NCI-H2227 treated with DMSO at 0.1 percent for 48 hours (cell line): Measurements from ENCODE around the gene RASGRF2.
"Not testable (repeated sequence)": the region's sequence is repeated elsewhere in the genome, so short reads cannot be mapped to it uniquely, and the experiment has no call there.

ENCODE experiments used
- DNase-seq: peaks from one replicate; lab custom pipeline; 2025; lab: John Stamatoyannopoulos, UW

The RASGRF2 gene

GRCh38 chr5:81075041-81075440, 114.9 kb downstream of the RASGRF2 start:
- no peak for DNase-seq

- DNase-seq = no peak
Measured at GRCh38 chr5:81077105-81077504, 116.9 kb downstream of the RASGRF2 start.

- no peak for DNase-seq
Measured at GRCh38 chr5:81078930-81079329, 118.8 kb downstream of the RASGRF2 start.

GRCh38 chr5:81080809-81081460, 120.8 kb downstream of the RASGRF2 start:
- no peak for DNase-seq

- DNase-seq = no peak
Measured at GRCh38 chr5:81081461-81081835, 121.3 kb downstream of the RASGRF2 start.

GRCh38 chr5:81086881-81087281, 126.7 kb downstream of the RASGRF2 start:
- DNase-seq = no peak

GRCh38 chr5:81091199-81091598, 131.0 kb downstream of the RASGRF2 start:
- no peak for DNase-seq

- no peak for DNase-seq
Measured at GRCh38 chr5:81093536-81094196, 133.5 kb downstream of the RASGRF2 start.

GRCh38 chr5:81095835-81096234, 135.7 kb downstream of the RASGRF2 start:
- no peak for DNase-seq

GRCh38 chr5:81097713-81098112, 137.6 kb downstream of the RASGRF2 start:
- no peak for DNase-seq

- no peak for DNase-seq
Measured at GRCh38 chr5:81105261-81105877, 145.2 kb downstream of the RASGRF2 start.

GRCh38 chr5:81115261-81115660, 155.1 kb downstream of the RASGRF2 start:
- DNase-seq = no peak

- DNase-seq = no peak
Measured at GRCh38 chr5:81117566-81117965, 157.4 kb downstream of the RASGRF2 start.

GRCh38 chr5:81121273-81121672, 161.1 kb downstream of the RASGRF2 start:
- no peak for DNase-seq

- no peak for DNase-seq
Measured at GRCh38 chr5:81121836-81122630, 161.9 kb downstream of the RASGRF2 start.

- DNase-seq = not testable (repeated sequence)
Measured at GRCh38 chr5:81124689-81125088, 164.5 kb downstream of the RASGRF2 start.

GRCh38 chr5:81125959-81126358, 165.8 kb downstream of the RASGRF2 start:
- DNase-seq = no peak

- DNase-seq = no peak
Measured at GRCh38 chr5:81128416-81128815, 168.3 kb downstream of the RASGRF2 start.

GRCh38 chr5:81132381-81132780, 172.2 kb downstream of the RASGRF2 start:
- no peak for DNase-seq

GRCh38 chr5:81134066-81134465, 173.9 kb downstream of the RASGRF2 start:
- DNase-seq = no peak

GRCh38 chr5:81134566-81134965, 174.4 kb downstream of the RASGRF2 start:
- DNase-seq = no peak

GRCh38 chr5:81136557-81136956, 176.4 kb downstream of the RASGRF2 start:
- DNase-seq = no peak

GRCh38 chr5:81137833-81138232, 177.7 kb downstream of the RASGRF2 start:
- DNase-seq = no peak
